IMR-90 (cell line): ENCODE results near the gene IGF2R. TPM values are rescaled to one million over a fixed set of nuclear protein-coding genes. Genes with fewer than 3 reads are reported as not detected.

ENCODE experiments used
- ATAC-seq: fragments of 200-7000 bp; cut with Tn5 transposase; 2 replicates; pipeline ENCODE4 v1.9.1; 2020; ENCODE audit warnings: low read depth, mild to moderate bottlenecking, moderate library complexity
- BruUV-seq: library from RNA; stranded (reverse); fragments of 400-500 nt; replicated peaks from 2 replicates; lab custom pipeline; 2021; lab: Mats Ljungman, UMichigan
- CTCF ChIA-PET: fragments of 300-600 bp; formaldehyde crosslinking; extraction: SDS; loops from one replicate; lab custom pipeline; 2021; ENCODE audit warnings: antibody characterized with exemption; lab: Yijun Ruan, JAX
- POLR2A ChIA-PET: fragments of 300-600 bp; sonication (Branson Sonifier 250); formaldehyde crosslinking; loops from one replicate; lab custom pipeline; 2022; ENCODE audit warnings: antibody characterized with exemption; ENCODE audit not compliant: unreplicated experiment; lab: Charles Lee
- DNase-seq: peaks from one replicate; pipeline ENCODE4 v3.0.0; 2013
- H2AFZ ChIP-seq: replicated peaks from 2 replicates; pipeline ENCODE3; 2013; ENCODE audit warnings: low read length, mild to moderate bottlenecking; ENCODE audit not compliant: poor library complexity
- H2AK5ac ChIP-seq: 2 replicates; pipeline ENCODE4 v1.6.1; 2013; ENCODE audit warnings: low read depth, low read length, inconsistent platforms
- H2AK9ac ChIP-seq: replicated peaks from 2 replicates; pipeline ENCODE3; 2013; ENCODE audit warnings: mild to moderate bottlenecking, low read depth, low read length, moderate library complexity; ENCODE audit not compliant: poor library complexity
- H2BK120ac ChIP-seq: 2 replicates; pipeline ENCODE4 v1.6.1; 2013; ENCODE audit warnings: low read depth, low read length, inconsistent platforms
- H2BK15ac ChIP-seq: 3 replicates; pipeline ENCODE4 v1.6.1; 2013; ENCODE audit warnings: low read depth, low read length, inconsistent platforms
- H2BK20ac ChIP-seq: 2 replicates; pipeline ENCODE4 v1.6.1; 2013; ENCODE audit warnings: low read depth, mild to moderate bottlenecking, inconsistent platforms, low read length, moderate library complexity
- H2BK5ac ChIP-seq: 2 replicates; pipeline ENCODE4 v1.6.1; 2013; ENCODE audit warnings: mild to moderate bottlenecking, low read depth, low read length, inconsistent platforms; ENCODE audit not compliant: poor library complexity, severe bottlenecking
- H3K14ac ChIP-seq: replicated peaks from 2 replicates; pipeline ENCODE4 v1.6.1; 2013; ENCODE audit warnings: low read depth, low read length, inconsistent platforms
- H3K18ac ChIP-seq: 2 replicates; pipeline ENCODE4 v1.6.1; 2013; ENCODE audit warnings: low read depth, low read length, control low read depth
- H3K23ac ChIP-seq: 2 replicates; pipeline ENCODE4 v1.6.1; 2013; ENCODE audit warnings: low read depth, low read length, inconsistent platforms
- H3K27ac ChIP-seq: 2 replicates; pipeline ENCODE4 v1.5.1; 2013; ENCODE audit warnings: mild to moderate bottlenecking, control low read depth, low read length; ENCODE audit not compliant: insufficient read depth
- H3K27me3 ChIP-seq: 2 replicates; pipeline ENCODE4 v1.6.1; 2013; ENCODE audit warnings: low read length; ENCODE audit not compliant: control insufficient read depth, insufficient read depth
- H3K36me3 ChIP-seq: 2 replicates; pipeline ENCODE4 v1.6.1; 2013; ENCODE audit warnings: low read length, mixed read lengths; ENCODE audit not compliant: control insufficient read depth, insufficient read depth
- H3K4ac ChIP-seq: 2 replicates; pipeline ENCODE4 v1.6.1; 2013; ENCODE audit warnings: low read depth, low read length, inconsistent platforms
- H3K4me1 ChIP-seq: 2 replicates; pipeline ENCODE4 v1.6.1; 2013; ENCODE audit warnings: low read length, mixed read lengths; ENCODE audit not compliant: control insufficient read depth, insufficient read depth
- H3K4me2 ChIP-seq: 2 replicates; pipeline ENCODE4 v1.6.1; 2013; ENCODE audit warnings: low read depth, mild to moderate bottlenecking, control low read depth, low read length, moderate library complexity
- H3K4me3 ChIP-seq: 2 replicates; pipeline ENCODE4 v1.5.1; 2013; ENCODE audit warnings: low read depth, mild to moderate bottlenecking, control low read depth, low read length, moderate library complexity; ENCODE audit not compliant: insufficient read depth
- H3K56ac ChIP-seq: 2 replicates; pipeline ENCODE4 v1.6.1; 2013; ENCODE audit warnings: low read length, inconsistent platforms; ENCODE audit not compliant: insufficient read depth; ENCODE audit errors: extremely low read depth
- H3K79me1 ChIP-seq, 2 experiments: 2 replicates each; pipeline ENCODE4 v1.6.1; 2013; ENCODE audit warnings: low read length in 2 of 2, inconsistent platforms in 1 of 2, low read depth in 1 of 2
- H3K9ac ChIP-seq: 2 replicates; pipeline ENCODE4 v1.6.1; 2013; ENCODE audit warnings: low read depth, low read length, control low read depth
- H3K9me1 ChIP-seq: 2 replicates; pipeline ENCODE4 v1.6.1; 2013; ENCODE audit warnings: low read length, inconsistent platforms; ENCODE audit not compliant: insufficient read depth
- H3K9me3 ChIP-seq: 2 replicates; pipeline ENCODE4 v1.6.1; 2013; ENCODE audit warnings: low read length; ENCODE audit not compliant: control insufficient read depth, insufficient read depth
- H4K20me1 ChIP-seq: 2 replicates; pipeline ENCODE4 v1.6.1; 2013; ENCODE audit warnings: low read length, inconsistent platforms; ENCODE audit not compliant: insufficient read depth
- H4K5ac ChIP-seq: 2 replicates; pipeline ENCODE4 v1.6.1; 2013; ENCODE audit warnings: mild to moderate bottlenecking, low read depth, low read length, control low read depth
- H4K8ac ChIP-seq, 2 experiments: 2 replicates each; pipeline ENCODE4 v1.6.1; 2013; ENCODE audit warnings: low read depth in 2 of 2, low read length in 2 of 2, control low read depth in 1 of 2, inconsistent platforms in 1 of 2
- H4K91ac ChIP-seq: 2 replicates; pipeline ENCODE4 v1.6.1; 2013; ENCODE audit warnings: low read depth, low read length, inconsistent platforms; ENCODE audit not compliant: insufficient read depth
- CEBPB ChIP-seq: IDR thresholded peaks from 2 replicates; pipeline ENCODE4 v1.6.1; 2012; ENCODE audit warnings: low read depth, low read length, improper control_type of control experiment
- MAFK ChIP-seq: IDR thresholded peaks from 2 replicates; pipeline ENCODE4 v1.6.1; 2012; ENCODE audit warnings: low read depth, low read length, improper control_type of control experiment
- POLR2A ChIP-seq: IDR thresholded peaks from 2 replicates; pipeline ENCODE4 v1.6.1; 2012; ENCODE audit warnings: mild to moderate bottlenecking, low read depth, low read length
- RCOR1 ChIP-seq: IDR thresholded peaks from 2 replicates; pipeline ENCODE4 v1.6.1; 2012; ENCODE audit warnings: mild to moderate bottlenecking, low read length, improper control_type of control experiment; ENCODE audit not compliant: insufficient replicate concordance
- WGBS, 2 experiments: methylation state at CpG; one replicate each; pipeline versions ENCODE4 v1.1.5 to v1.1.7; 2013; ENCODE audit warnings: missing lambda C conversion rate in 2 of 2; ENCODE audit not compliant: insufficient read length in 1 of 2; ENCODE audit errors: extremely low coverage in 2 of 2; 5-methylcytosine and 5-hydroxymethylcytosine counted together
- dilution Hi-C: fragments of 300-500 bp; cut with HindIII; formaldehyde crosslinking; loops from one replicate; pipeline ENCODE4 v1.14.3; 2018; ENCODE audit warnings: low sequenced_read_pairs; ENCODE audit not compliant: unreplicated experiment
- in situ Hi-C: fragments of 300-500 bp; cut with MboI; formaldehyde crosslinking; loops from 3 replicates; pipeline ENCODE4 v1.14.3; 2019; ENCODE audit warnings: low sequenced_read_pairs, inconsistent platforms, mixed read lengths
- intact Hi-C: fragments of 100-400 bp; cut with micrococcal nuclease; formaldehyde crosslinking; loops from 2 replicates; pipeline ENCODE4 v1.10.0; 2022
- polyA plus RNA-seq, 3 experiments: library from polyadenylated mRNA; depleted of rRNA; stranded (reverse); fragments of >200 nt; gene quantifications; 2 replicates each; pipeline ENCODE4 v1.2.3, GENCODE V29; 2012; ENCODE audit warnings: low replicate concordance in 1 of 3
- total RNA-seq: library from RNA; depleted of rRNA; stranded (reverse); fragments of >200 nt; gene quantifications from 2 replicates; pipeline ENCODE4 v1.2.3, GENCODE V29; 2012

The IGF2R gene
- total and polyA plus RNA-seq, 2 of the 4 experiments (the other 2 are of a cell fraction) = 33.2 to 41.4 TPM

DNA sequence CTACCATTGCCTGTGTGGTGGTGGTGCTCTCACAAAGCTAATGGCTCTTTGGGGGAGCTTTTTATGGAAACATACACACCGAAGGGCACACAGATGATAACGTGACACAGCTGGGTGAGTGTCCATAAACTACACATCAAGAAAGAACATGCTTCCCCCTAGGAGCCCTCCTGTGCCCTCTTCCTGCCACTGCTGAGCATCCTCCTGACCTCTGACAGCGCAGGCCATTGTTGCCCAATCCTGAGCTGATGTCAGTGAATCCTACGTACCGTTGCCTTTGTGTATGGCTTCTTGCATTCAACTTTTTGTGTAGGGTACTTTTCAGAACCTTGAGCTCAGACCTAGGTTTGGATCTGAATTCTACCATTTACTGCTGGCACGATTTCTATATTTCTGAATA is 86.9 kb downstream of the IGF2R start:
- H2BK20ac ChIP-seq = no peak overlapping the region
- H3K9me3 ChIP-seq = no peaks in the 10 kb centered on the region
- H3K23ac ChIP-seq = no peak overlapping the region
- no peaks in the 10 kb centered on the region for H4K20me1 ChIP-seq
- ATAC-seq (no peak), DNase-seq (no peak)
- TF ChIP-seq CEBPB (0 out of 2 replicates have a peak, but pooled peaks have one; percentile 7), RCOR1 (no peak), MAFK (no peak), POLR2A (no peak)
- dilution Hi-C loops (no loop called here), in situ Hi-C loops (no loop called here), intact Hi-C loops (no loop called here)
- ChIA-PET CTCF (no interaction called here), POLR2A (no interaction called here)
- H2BK15ac ChIP-seq = no peak overlapping the region
- H3K4ac ChIP-seq = no peak overlapping the region
- 92% methylated on average over 2 of the region's 6 CpGs; no CpG with 5 or more reads in 1 of the 2 experiments for WGBS, 2 experiments
- H4K91ac ChIP-seq = no peak overlapping the region
- H4K5ac ChIP-seq = no peak overlapping the region
- no peaks in the 10 kb centered on the region; the same call in 1 of the 2 replicates for H3K4me1 ChIP-seq
- H3K4me3 ChIP-seq = no peak overlapping the region
- peaks cover 67% of the 10 kb centered on the region for H3K36me3 ChIP-seq
- H3K9ac ChIP-seq = no peak overlapping the region
- no peak overlapping the region for H2BK120ac ChIP-seq
- no peak overlapping the region for H2BK5ac ChIP-seq
- H3K9me1 ChIP-seq = peaks cover 9% of the 10 kb centered on the region; the same call in 1 of the 2 replicates
- no peak overlapping the region for H4K8ac ChIP-seq
- BruUV-seq = no TSS peak
- no peaks in the 10 kb centered on the region for H3K27me3 ChIP-seq
- H3K27ac ChIP-seq = no peak overlapping the region
- H2AK5ac ChIP-seq = no peak overlapping the region
- no peak overlapping the region for H2AK9ac ChIP-seq
- no peak overlapping the region for H3K4me2 ChIP-seq
- no peak overlapping the region for H3K56ac ChIP-seq
- H3K79me1 ChIP-seq = no peaks in the 10 kb centered on the region; a peak in 3 of 4 replicates
- H3K18ac ChIP-seq = no peak overlapping the region
- H3K14ac ChIP-seq = no peak overlapping the region
- H2AFZ ChIP-seq = no peak overlapping the region
